ENCODE results near the gene RPL39L. TPM values are rescaled to one million over a fixed set of nuclear protein-coding genes. Genes with fewer than 3 reads are reported as not detected.
A peak's percentile ranks its signal among the peaks of the same experiment; 100 is the strongest.

Gene RPL39L
- total RNA-seq (2021; ENCODE audit: unreplicated experiment) (37.7 TPM), Bru-seq, nascent RNA (percentile 51 among the genes with signal in this experiment), BruChase-seq, experiment 1, labeled RNA remaining after a 2-hour chase (percentile 48 among the genes with signal in this experiment), BruChase-seq, experiment 2, labeled RNA remaining after a 6-hour chase (percentile 45 among the genes with signal in this experiment)
- 45.7 TPM for polyA plus RNA-seq (2012; ENCODE audit: insufficient read length)
- long read RNA-seq, transcript RPL39L-201 (3 exons, 756 nt), result major isoform, 18 of 32 reads
- long read RNA-seq, partial matches to known transcripts, result 8 of 32 reads
- long read RNA-seq, other reads (novel, unspliced or antisense), result 4 of 32 reads

- H3K9me3 ChIP-seq (ENCODE audit: control insufficient read depth, insufficient read depth, low read depth, low read length), result no peaks in the 10 kb centered on the region
- intact Hi-C loops (cut with micrococcal nuclease; ENCODE audit: unreplicated experiment) (no loop called here), in situ Hi-C loops (cut with HindIII; ENCODE audit: low pct_unique_long_range_greater_than_20kb, low sequenced_read_pairs) (no loop called here)
- DNase-seq (ENCODE audit: low read depth, low spot score) (peak; percentile 77), ATAC-seq (peak; percentile 98)
- H3K4me1 ChIP-seq (ENCODE audit: control insufficient read depth, insufficient read depth, low read length), result no peaks in the 10 kb centered on the region
- H3K27me3 ChIP-seq (ENCODE audit: control insufficient read depth, insufficient read depth, low read length), result no peaks in the 10 kb centered on the region
- ChIA-PET POLR2A (interaction anchor here (0.6 to 0.7 kb wide), 5 partner anchors 24 to 422 kb away, joined by 3 to 7 read pairs (median 3); no protein-coding TSS in a partner anchor), CTCF (interaction anchor here (0.5 to 2.0 kb wide), 11 partner anchors 8 to 856 kb away, joined by 3 to 18 read pairs (median 4); no protein-coding TSS in a partner anchor)
- peak within 1 kb of the TSS; percentile 48 to 71 for H3K4me3 ChIP-seq (ENCODE audit: low read depth in 2 of 2, low read length in 2 of 2)
- no peaks in the 10 kb centered on the region for H3K36me3 ChIP-seq (ENCODE audit: control insufficient read depth, insufficient read depth, low read length)
- no TSS peak for BruUV-seq (replicated peaks)
- peak; percentile 69; the same call in 1 of the 2 replicates for TF ChIP-seq POLR2AphosphoS5 (IDR thresholded peaks at IDR 0.05; ENCODE audit: low read depth, low read length)
- no peak for TF ChIP-seq TCF7L2 (IDR thresholded peaks at IDR 0.05; ENCODE audit: low read depth, low read length)
- TF ChIP-seq REST (IDR thresholded peaks at IDR 0.05; ENCODE audit: insufficient read depth in 1 of 2, low read depth in 2 of 2, low read length in 1 of 2), result no peak
- peak; percentile 73; the same call in 1 of the 2 replicates for TF ChIP-seq SIN3A (IDR thresholded peaks at IDR 0.05; ENCODE audit: borderline replicate concordance, insufficient read depth, low read depth, low read length)
- peak; percentile 95 for TF ChIP-seq CTCF (IDR thresholded peaks at IDR 0.05)
- peak within 1 kb of the TSS; percentile 60; the same call in 1 of the 2 replicates for H3K27ac ChIP-seq (ENCODE audit: low read length)
Measured at GRCh38 chr3:187139126-187139894, at the start of gene RPL39L. Gene RPL39L, minus strand, starts transcription at chr3:187139496. Its CDS starts 18,196 bp downstream, at chr3:187121300.

- TF ChIP-seq CTCF (IDR thresholded peaks at IDR 0.05) (no peak), TCF7L2 (IDR thresholded peaks at IDR 0.05; ENCODE audit: low read depth, low read length) (no peak), POLR2AphosphoS5 (IDR thresholded peaks at IDR 0.05; ENCODE audit: low read depth, low read length) (no peak), SIN3A (IDR thresholded peaks at IDR 0.05; ENCODE audit: borderline replicate concordance, insufficient read depth, low read depth, low read length) (no peak)
- H3K4me3 ChIP-seq (ENCODE audit: low read depth in 2 of 2, low read length in 2 of 2), result no peak overlapping the region
- H3K4me1 ChIP-seq (ENCODE audit: control insufficient read depth, insufficient read depth, low read length), result no peaks in the 10 kb centered on the region
- in situ Hi-C loops (cut with HindIII; ENCODE audit: low pct_unique_long_range_greater_than_20kb, low sequenced_read_pairs) (no loop called here), intact Hi-C loops (cut with micrococcal nuclease; ENCODE audit: unreplicated experiment) (no loop called here)
- no peaks in the 10 kb centered on the region for H3K9me3 ChIP-seq (ENCODE audit: control insufficient read depth, insufficient read depth, low read depth, low read length)
- no peak for ATAC-seq
- POLR2A ChIA-PET, result no interaction called here
- no TSS peak for BruUV-seq (replicated peaks)
- CTCF ChIA-PET, result no interaction called here
- H3K27ac ChIP-seq (ENCODE audit: low read length), result no peak overlapping the region
- DNase-seq (ENCODE audit: low read depth, low spot score), result no peak
- no peaks in the 10 kb centered on the region for H3K36me3 ChIP-seq (ENCODE audit: control insufficient read depth, insufficient read depth, low read length)
- H3K27me3 ChIP-seq (ENCODE audit: control insufficient read depth, insufficient read depth, low read length), result peaks cover 8% of the 10 kb centered on the region
Measured at GRCh38 chr3:187188931-187189330, 49.6 kb upstream of the RPL39L start.

Data from Panc1 (cell line).